Activated T-cell treated with anti-CD3 and anti-CD28 coated beads, Interleukin-2, amount 50 U/mL, for 48 hours (primary cell): Measurements from ENCODE around the gene ITGB3.
A peak's percentile ranks its signal among the peaks of the same experiment; 100 is the strongest.
"Not testable (repeated sequence)": the region's sequence is repeated elsewhere in the genome, so short reads cannot be mapped to it uniquely, and the experiment has no call there.

Experiments used
- DNase-seq, 2 experiments: peaks; one replicate each; pipeline ENCODE4 v3.0.0-alpha.2; 2020

Gene ITGB3

GRCh38 chr17:47253541-47254402 lies at the start of gene ITGB3:
Gene ITGB3, plus strand, starts transcription at chr17:47253827. Its CDS starts 35 bp downstream, at chr17:47253862.
- peak; percentile 70 to 79 for DNase-seq

- peak; percentile 69 to 70 for DNase-seq
Measured at GRCh38 chr17:47203984-47204721, 49.5 kb upstream of the ITGB3 start.

- peak; percentile 65 to 70 for DNase-seq
Measured at GRCh38 chr17:47204722-47205418, 48.8 kb upstream of the ITGB3 start.

- DNase-seq, result peak; percentile 68
Measured at GRCh38 chr17:47205419-47205963, 48.1 kb upstream of the ITGB3 start.

GRCh38 chr17:47207143-47208067 lies 46.2 kb upstream of the ITGB3 start:
- DNase-seq, result no peak

GRCh38 chr17:47208744-47209488 lies 44.7 kb upstream of the ITGB3 start, which contains the start of gene MYL4:
Gene MYL4, plus strand, starts transcription at chr17:47209348. Its CDS starts 75 bp downstream, at chr17:47209423.
- DNase-seq, result no peak

GRCh38 chr17:47209499-47209898 lies 44.1 kb upstream of the ITGB3 start:
- no peak for DNase-seq

- no peak for DNase-seq
Measured at GRCh38 chr17:47210105-47210504, 43.5 kb upstream of the ITGB3 start.

GRCh38 chr17:47210779-47211178 lies 42.8 kb upstream of the ITGB3 start:
- DNase-seq, result no peak

GRCh38 chr17:47212458-47212857 lies 41.2 kb upstream of the ITGB3 start:
- DNase-seq, result no peak

- no peak for DNase-seq
Measured at GRCh38 chr17:47213540-47213939, 40.1 kb upstream of the ITGB3 start.

- no peak for DNase-seq
Measured at GRCh38 chr17:47214931-47215330, 38.7 kb upstream of the ITGB3 start.

- not testable (repeated sequence) for DNase-seq
Measured at GRCh38 chr17:47216821-47217220, 36.8 kb upstream of the ITGB3 start.

GRCh38 chr17:47217279-47217678 lies 36.3 kb upstream of the ITGB3 start:
- DNase-seq, result not testable (repeated sequence)

- no peak for DNase-seq
Measured at GRCh38 chr17:47218896-47219430, 34.7 kb upstream of the ITGB3 start.

GRCh38 chr17:47219621-47220475 lies 33.8 kb upstream of the ITGB3 start:
- DNase-seq, result no peak

GRCh38 chr17:47220531-47220999 lies 33.1 kb upstream of the ITGB3 start:
- DNase-seq, result peak in 1 of 2 experiments; percentile 31

- no peak for DNase-seq
Measured at GRCh38 chr17:47221154-47221553, 32.5 kb upstream of the ITGB3 start.

- DNase-seq, result no peak
Measured at GRCh38 chr17:47222047-47222446, 31.6 kb upstream of the ITGB3 start.

- DNase-seq, result no peak
Measured at GRCh38 chr17:47223007-47223406, 30.6 kb upstream of the ITGB3 start.
